ENCODE data around the gene SYNGR1.

SYNGR1 gene

DNA sequence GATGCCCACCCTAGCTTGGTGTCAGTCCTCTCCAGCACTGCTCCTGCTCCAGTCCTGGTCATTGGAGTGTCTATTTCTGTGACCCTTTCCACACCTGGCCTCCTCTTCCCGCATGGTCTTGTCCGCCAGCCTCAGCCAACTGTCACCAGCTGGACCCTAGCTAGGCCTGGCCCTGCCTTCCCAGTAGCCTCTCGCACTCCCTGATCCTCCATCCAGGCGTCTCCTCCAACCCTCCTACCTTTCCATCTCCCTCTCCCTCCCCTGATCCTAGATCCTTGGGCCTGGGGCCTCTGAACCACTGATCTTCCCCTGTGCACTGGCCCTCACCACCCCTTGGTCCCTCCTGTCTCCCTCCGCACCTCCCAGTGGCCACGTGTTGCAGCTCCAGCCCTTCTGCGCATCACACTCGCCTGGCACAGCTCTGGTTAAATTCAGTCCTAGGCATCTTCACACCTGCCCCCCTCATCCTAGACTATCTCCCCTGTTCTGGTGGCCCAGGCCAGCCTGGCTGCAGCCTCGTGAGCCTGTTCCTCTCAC lies 9.9 kb downstream of the SYNGR1 start:
- POLR2A ChIA-PET: interaction anchor here (0.6 kb wide), 1 partner anchor 40 kb away, joined by 3 read pairs; no protein-coding TSS in a partner anchor
- TF ChIP-seq, protein P1, sequence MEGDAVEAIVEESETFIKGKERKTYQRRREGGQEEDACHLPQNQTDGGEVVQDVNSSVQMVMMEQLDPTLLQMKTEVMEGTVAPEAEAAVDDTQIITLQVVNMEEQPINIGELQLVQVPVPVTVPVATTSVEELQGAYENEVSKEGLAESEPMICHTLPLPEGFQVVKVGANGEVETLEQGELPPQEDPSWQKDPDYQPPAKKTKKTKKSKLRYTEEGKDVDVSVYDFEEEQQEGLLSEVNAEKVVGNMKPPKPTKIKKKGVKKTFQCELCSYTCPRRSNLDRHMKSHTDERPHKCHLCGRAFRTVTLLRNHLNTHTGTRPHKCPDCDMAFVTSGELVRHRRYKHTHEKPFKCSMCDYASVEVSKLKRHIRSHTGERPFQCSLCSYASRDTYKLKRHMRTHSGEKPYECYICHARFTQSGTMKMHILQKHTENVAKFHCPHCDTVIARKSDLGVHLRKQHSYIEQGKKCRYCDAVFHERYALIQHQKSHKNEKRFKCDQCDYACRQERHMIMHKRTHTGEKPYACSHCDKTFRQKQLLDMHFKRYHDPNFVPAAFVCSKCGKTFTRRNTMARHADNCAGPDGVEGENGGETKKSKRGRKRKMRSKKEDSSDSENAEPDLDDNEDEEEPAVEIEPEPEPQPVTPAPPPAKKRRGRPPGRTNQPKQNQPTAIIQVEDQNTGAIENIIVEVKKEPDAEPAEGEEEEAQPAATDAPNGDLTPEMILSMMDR (IDR thresholded peaks at IDR 0.05; ENCODE audit: control extremely low read depth, extremely low read depth, low read depth, missing control alignments): no peak
- CTCF ChIA-PET: no interaction called here
- no peak for DNase-seq (ENCODE audit: extremely low spot score)

DNA sequence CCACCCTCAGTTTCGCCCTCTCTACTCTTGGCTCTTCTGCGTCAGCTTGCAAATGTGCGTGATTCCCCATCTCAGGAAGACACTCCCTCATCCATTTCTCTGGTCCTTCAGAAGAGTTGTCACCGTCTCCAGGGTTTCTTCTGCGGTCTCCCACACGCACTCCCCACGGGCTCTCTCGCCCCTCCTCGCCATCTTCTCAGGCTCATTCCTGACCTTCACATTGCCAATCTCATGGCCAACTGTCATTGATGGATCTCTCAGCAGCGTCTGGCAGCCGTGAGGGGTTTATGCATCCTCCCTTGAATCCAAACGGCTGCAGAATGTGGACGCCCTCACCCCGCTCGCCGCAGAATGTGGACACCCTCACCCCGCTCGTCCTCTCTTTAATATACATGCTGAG lies 10.5 kb downstream of the SYNGR1 start:
- no peak for DNase-seq (ENCODE audit: extremely low spot score)
- ChIA-PET CTCF (no interaction called here), POLR2A (no interaction called here)
- TF ChIP-seq, protein P1 (IDR thresholded peaks at IDR 0.05; ENCODE audit: control extremely low read depth, extremely low read depth, low read depth, missing control alignments): no peak

- TF ChIP-seq, protein P1 (IDR thresholded peaks at IDR 0.05; ENCODE audit: control extremely low read depth, extremely low read depth, low read depth, missing control alignments): no peak
- POLR2A ChIA-PET: no interaction called here
- CTCF ChIA-PET: no interaction called here
- no peak for DNase-seq (ENCODE audit: extremely low spot score)
Measured at GRCh38 chr22:39360674-39361413, 11.1 kb downstream of the SYNGR1 start.

- POLR2A ChIA-PET: no interaction called here
- TF ChIP-seq, protein P1 (IDR thresholded peaks at IDR 0.05; ENCODE audit: control extremely low read depth, extremely low read depth, low read depth, missing control alignments): no peak
- CTCF ChIA-PET: no interaction called here
- no peak for DNase-seq (ENCODE audit: extremely low spot score)
Measured at GRCh38 chr22:39361496-39361895, 11.7 kb downstream of the SYNGR1 start.

- TF ChIP-seq, protein P1 (IDR thresholded peaks at IDR 0.05; ENCODE audit: control extremely low read depth, extremely low read depth, low read depth, missing control alignments): no peak
- POLR2A ChIA-PET: no interaction called here
- CTCF ChIA-PET: no interaction called here
- no peak for DNase-seq (ENCODE audit: extremely low spot score)
Measured at GRCh38 chr22:39362271-39362670, 12.5 kb downstream of the SYNGR1 start.

- TF ChIP-seq, protein P1 (IDR thresholded peaks at IDR 0.05; ENCODE audit: control extremely low read depth, extremely low read depth, low read depth, missing control alignments): no peak
- CTCF ChIA-PET: interaction anchor here (0.6 kb wide), 1 partner anchor 166 kb away, joined by 3 read pairs; no protein-coding TSS in a partner anchor
- POLR2A ChIA-PET: no interaction called here
- DNase-seq (ENCODE audit: extremely low spot score): no peak
Measured at GRCh38 chr22:39362932-39363331, 13.1 kb downstream of the SYNGR1 start.

All from GM10248 (cell line).